Measurements from ENCODE around the gene EMD. TPM values are rescaled to one million over a fixed set of nuclear protein-coding genes. Genes with fewer than 3 reads are reported as not detected.

EMD gene
- polyA plus RNA-seq, 1 of the 3 experiments (the other 2 are of a cell fraction), result 68.0 TPM

- DNase-seq, result no peak
- Histone ChIP-seq H3K9me3 (no peaks in the 10 kb centered on the region), H3K9ac (no peak overlapping the region), H3K79me2 (ENCODE audit: insufficient read depth) (peaks cover 42% of the 10 kb centered on the region), H4K20me1 (ENCODE audit: insufficient read depth) (peaks cover 100% of the 10 kb centered on the region), H3K4me3 (ENCODE audit: low read depth in 2 of 2, low read length in 1 of 2) (no peak overlapping the region), H3K27me3 (ENCODE audit: insufficient read depth) (no peaks in the 10 kb centered on the region), H3F3A (replicated peaks; ENCODE audit: insufficient read depth) (peaks cover 53% of the 10 kb centered on the region), H2AFZ (ENCODE audit: low read depth) (no peak overlapping the region), H3K4me2 (no peak overlapping the region), H3K4me1 (ENCODE audit: control insufficient read depth in 1 of 2, insufficient read depth in 2 of 2, low read depth in 1 of 2, low read length in 1 of 2) (no peaks in the 10 kb centered on the region), H3K9me2 (no peaks in the 10 kb centered on the region), H3K27ac (ENCODE audit: low read depth in 2 of 2, low read length in 1 of 2) (no peak overlapping the region), H3K36me3 (replicated peaks in 1 of 2; ENCODE audit: control insufficient read depth in 1 of 2, insufficient read depth in 2 of 2, low read length in 1 of 2) (peaks cover 6 to 77% of the 10 kb centered on the region in 2 experiments)
- WGBS (ENCODE audit: low lambda C conversion rate), result no CpG with 5 or more reads among the region's 12 CpGs
- ChIA-PET POLR2A (no interaction called here), CTCF (no interaction called here)
- TF ChIP-seq GABPA (IDR thresholded peaks at IDR 0.05; ENCODE audit: low read depth) (no peak), MAX (IDR thresholded peaks at IDR 0.05; ENCODE audit: low read depth) (no peak), POLR2AphosphoS5 (IDR thresholded peaks at IDR 0.05; ENCODE audit: low read depth, low read length) (no peak), CTCF (IDR thresholded peaks at IDR 0.05) (0 out of 2 replicates have a peak, but pooled peaks have one; percentile 16), NFIC (IDR thresholded peaks at IDR 0.05; ENCODE audit: borderline replicate concordance) (peak; percentile 12; the same call in 1 of the 2 replicates), TEAD4 (IDR thresholded peaks at IDR 0.05; ENCODE audit: borderline replicate concordance, insufficient read depth) (no peak), TCF12 (IDR thresholded peaks at IDR 0.05) (no peak)
Observed at GRCh38 chrX:154355776-154356140, 23.3 kb upstream of the EMD start.

GRCh38 chrX:154356596-154356995 lies 22.5 kb upstream of the EMD start:
- H3K27ac ChIP-seq (ENCODE audit: low read depth in 2 of 2, low read length in 1 of 2), result no peak overlapping the region
- H3K36me3 ChIP-seq (replicated peaks in 1 of 2; ENCODE audit: control insufficient read depth in 1 of 2, insufficient read depth in 2 of 2, low read length in 1 of 2), result peaks cover under 1 to 76% of the 10 kb centered on the region in 2 experiments
- no peak overlapping the region for H3K4me2 ChIP-seq
- H3K9ac ChIP-seq, result no peak overlapping the region
- DNase-seq, result no peak
- no peaks in the 10 kb centered on the region for H3K9me2 ChIP-seq
- ChIA-PET CTCF (no interaction called here), POLR2A (interaction anchor here (1.9 kb wide), 1 partner anchor 14 kb away, joined by 4 read pairs; no protein-coding TSS in a partner anchor)
- H2AFZ ChIP-seq (ENCODE audit: low read depth), result no peak overlapping the region
- peaks cover 98% of the 10 kb centered on the region for H4K20me1 ChIP-seq (ENCODE audit: insufficient read depth)
- 60% methylated on average over 1 of the region's 13 CpGs for WGBS (ENCODE audit: low lambda C conversion rate)
- no peaks in the 10 kb centered on the region for H3K9me3 ChIP-seq
- H3K4me3 ChIP-seq (ENCODE audit: low read depth in 2 of 2, low read length in 1 of 2), result no peak overlapping the region
- H3K4me1 ChIP-seq (ENCODE audit: control insufficient read depth in 1 of 2, insufficient read depth in 2 of 2, low read depth in 1 of 2, low read length in 1 of 2), result no peaks in the 10 kb centered on the region
- no peaks in the 10 kb centered on the region for H3K27me3 ChIP-seq (ENCODE audit: insufficient read depth)
- peaks cover 49% of the 10 kb centered on the region for H3F3A ChIP-seq (replicated peaks; ENCODE audit: insufficient read depth)
- H3K79me2 ChIP-seq (ENCODE audit: insufficient read depth), result peaks cover 49% of the 10 kb centered on the region
- TF ChIP-seq USF2 (IDR thresholded peaks at IDR 0.05; ENCODE audit: borderline replicate concordance, low read depth, low read length), result no peak
- TF ChIP-seq GATA2 (CRISPR knock-in tag; IDR thresholded peaks at IDR 0.05), result no peak
- TF ChIP-seq EP300 (IDR thresholded peaks at IDR 0.05; ENCODE audit: borderline replicate concordance in 1 of 2, low read depth in 1 of 2, low read length in 1 of 2), result no peak
- TF ChIP-seq TEAD4 (IDR thresholded peaks at IDR 0.05; ENCODE audit: borderline replicate concordance, insufficient read depth), result no peak
- no peak for TF ChIP-seq USF1 (IDR thresholded peaks at IDR 0.05; ENCODE audit: borderline replicate concordance, low read depth)
- TF ChIP-seq RFX5 (IDR thresholded peaks at IDR 0.05; ENCODE audit: low read length), result no peak
- TF ChIP-seq NFIC (IDR thresholded peaks at IDR 0.05; ENCODE audit: borderline replicate concordance), result no peak
- no peak for TF ChIP-seq ZBTB33 (IDR thresholded peaks at IDR 0.05; ENCODE audit: borderline replicate concordance, low read depth)
- no peak for TF ChIP-seq RCOR1 (IDR thresholded peaks at IDR 0.05; ENCODE audit: low read length)
- no peak for TF ChIP-seq IRF3 (IDR thresholded peaks at IDR 0.05; ENCODE audit: low read depth, low read length)
- no peak for TF ChIP-seq FOXJ3 (CRISPR knock-in tag; IDR thresholded peaks at IDR 0.05)
- TF ChIP-seq SIN3A (IDR thresholded peaks at IDR 0.05; ENCODE audit: borderline replicate concordance, low read depth, low read length), result no peak
- TF ChIP-seq TCF12 (IDR thresholded peaks at IDR 0.05), result no peak
- TF ChIP-seq EZH2phosphoT487 (IDR thresholded peaks at IDR 0.05; ENCODE audit: borderline replicate concordance, low read depth), result no peak
- TF ChIP-seq FOSL2 (IDR thresholded peaks at IDR 0.05; ENCODE audit: borderline replicate concordance, low read depth), result no peak
